SU-DHL-6 (cell line): ENCODE data around the gene GJC2.

Experiments used
- CTCF ChIP-seq: fragments of 200-600 bp; sonication (generic); IDR thresholded peaks from one replicate; pipeline ENCODE4 v1.5.1; 2017; ENCODE audit warnings: antibody characterized with exemption, mild to moderate bottlenecking, low read length, moderate library complexity; ENCODE audit not compliant: insufficient read depth, poor library complexity, severe bottlenecking
- EZH2phosphoT487 ChIP-seq: fragments of 200-600 bp; sonication (generic), shearing (Covaris generic); conservative IDR thresholded peaks from 2 replicates; pipeline ENCODE4 v1.6.1; 2018; ENCODE audit warnings: mild to moderate bottlenecking, antibody characterized with exemption, low read length, moderate library complexity, mixed read lengths

- no peak for TF ChIP-seq CTCF
- no peak for TF ChIP-seq EZH2phosphoT487
Measured at GRCh38 chr1:228105996-228106799, 43.5 kb upstream of the GJC2 start.
